GM19324 (cell line): ENCODE data around the gene CCDC88B.
A peak's percentile ranks its signal among the peaks of the same experiment; 100 is the strongest.
"Not testable (repeated sequence)": the region's sequence is repeated elsewhere in the genome, so short reads cannot be mapped to it uniquely, and the experiment has no call there.

Experiments used
- ATAC-seq: cut with Tn5 transposase; IDR thresholded peaks from one replicate; pipeline ENCODE4 v1.9.1; 2021; ENCODE audit warnings: mild to moderate bottlenecking, moderate library complexity; ENCODE audit not compliant: unreplicated experiment, low FRiP score

The CCDC88B gene

DNA sequence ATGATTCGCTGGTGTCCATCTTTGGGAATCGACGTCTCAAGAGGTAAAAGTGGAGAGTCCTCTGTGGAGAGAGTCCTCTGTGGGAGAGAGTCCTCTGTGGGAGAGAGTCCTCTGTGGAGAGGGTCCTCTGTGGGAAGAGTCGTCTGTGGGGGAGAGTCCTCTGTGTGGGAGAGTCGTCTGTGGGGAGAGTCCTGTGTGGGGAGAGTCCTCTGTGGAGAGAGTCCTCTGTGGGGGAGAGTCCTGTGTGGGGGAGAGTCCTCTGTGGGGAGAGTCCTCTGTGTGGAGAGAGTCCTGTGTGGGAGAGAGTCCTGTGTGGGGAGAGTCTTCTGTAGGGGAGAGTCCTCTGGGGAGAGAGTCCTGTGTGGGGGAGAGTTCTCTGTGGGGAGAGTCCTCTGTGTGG, 19.0 kb upstream of the CCDC88B start:
- ATAC-seq = no peak

- no peak for ATAC-seq
Measured at GRCh38 chr11:64321533-64321932, 18.5 kb upstream of the CCDC88B start.

DNA sequence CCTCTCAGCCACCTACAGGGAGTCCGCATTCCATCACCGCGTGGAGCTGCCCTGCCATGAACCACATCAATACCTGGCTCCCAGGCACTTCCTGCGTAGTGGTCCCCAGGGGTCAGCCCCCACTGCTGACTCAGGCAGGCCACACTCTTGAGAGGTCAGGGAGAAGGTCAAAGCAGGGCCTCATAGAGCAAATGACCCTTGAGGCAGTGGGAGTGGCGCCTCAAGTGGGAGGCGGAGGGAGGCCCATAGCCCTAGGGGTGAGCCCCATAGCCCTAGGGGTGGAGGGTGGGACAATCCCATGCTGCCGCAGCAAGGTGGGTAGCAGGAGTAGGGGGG, 17.1 kb upstream of the CCDC88B start:
- ATAC-seq = no peak

GRCh38 chr11:64323373-64323772, 16.6 kb upstream of the CCDC88B start:
- no peak for ATAC-seq

GRCh38 chr11:64323984-64324383, 16.0 kb upstream of the CCDC88B start:
- ATAC-seq = not testable (repeated sequence)

DNA sequence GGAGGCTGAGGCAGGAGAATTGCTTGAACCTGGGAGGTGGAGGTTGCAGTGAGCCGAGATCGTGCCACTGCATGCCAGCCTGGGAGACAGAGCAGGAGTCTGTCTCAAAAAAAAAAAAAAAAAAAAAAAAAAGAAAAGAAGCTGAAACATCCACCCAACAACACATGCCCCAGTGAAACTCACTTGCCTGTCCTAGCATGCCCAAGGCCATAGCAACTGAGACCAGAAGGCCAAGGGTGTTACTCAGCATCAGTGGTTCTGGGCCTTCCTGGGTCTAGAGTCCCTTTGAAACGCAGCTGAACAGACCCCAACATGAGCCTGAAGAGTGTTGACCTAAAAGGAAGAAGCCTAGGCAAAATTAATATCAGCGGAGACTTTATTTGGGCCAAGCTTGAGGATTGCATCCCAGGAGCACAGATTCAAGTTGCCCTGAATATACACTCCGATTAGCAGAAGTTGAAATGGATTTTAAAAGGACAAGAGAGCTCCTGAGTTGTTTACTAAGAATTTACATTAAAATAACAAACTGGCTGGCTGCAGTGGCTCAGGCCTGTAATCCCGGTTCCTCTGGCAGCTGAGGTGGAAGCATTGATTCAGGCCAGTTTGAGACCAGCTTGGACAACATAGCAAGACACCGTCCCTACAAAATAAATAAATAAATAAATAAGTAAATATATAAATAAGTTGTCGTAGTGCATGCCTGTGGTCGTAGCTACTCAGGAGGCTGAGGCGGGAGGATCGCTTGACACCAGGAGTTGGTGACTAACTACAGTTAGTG, 15.1 kb upstream of the CCDC88B start:
- no peak for ATAC-seq

- no peak for ATAC-seq
Measured at GRCh38 chr11:64327375-64327774, 12.6 kb upstream of the CCDC88B start.

- no peak for ATAC-seq
Measured at GRCh38 chr11:64327993-64328392, 12.0 kb upstream of the CCDC88B start.

DNA sequence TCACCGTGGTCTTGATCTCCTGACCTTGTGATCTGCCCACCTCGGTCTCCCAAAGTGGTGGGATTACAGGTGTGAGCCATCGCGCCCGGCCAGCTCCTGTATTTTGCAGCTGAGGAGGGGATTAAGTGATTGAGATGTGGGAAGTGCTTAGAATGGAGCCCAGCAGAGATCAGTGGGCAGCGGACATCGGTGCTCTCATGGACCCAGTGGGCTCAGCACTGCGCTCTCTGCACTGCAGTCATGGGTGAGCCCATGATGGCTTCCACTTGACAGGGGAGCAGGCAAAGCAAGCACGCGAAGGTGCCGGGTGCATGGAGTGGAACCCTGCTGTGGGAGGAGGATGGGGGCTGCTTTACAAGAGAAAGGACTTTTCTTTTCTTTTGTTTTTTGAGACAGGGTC, 9.1 kb upstream of the CCDC88B start:
- no peak for ATAC-seq

DNA sequence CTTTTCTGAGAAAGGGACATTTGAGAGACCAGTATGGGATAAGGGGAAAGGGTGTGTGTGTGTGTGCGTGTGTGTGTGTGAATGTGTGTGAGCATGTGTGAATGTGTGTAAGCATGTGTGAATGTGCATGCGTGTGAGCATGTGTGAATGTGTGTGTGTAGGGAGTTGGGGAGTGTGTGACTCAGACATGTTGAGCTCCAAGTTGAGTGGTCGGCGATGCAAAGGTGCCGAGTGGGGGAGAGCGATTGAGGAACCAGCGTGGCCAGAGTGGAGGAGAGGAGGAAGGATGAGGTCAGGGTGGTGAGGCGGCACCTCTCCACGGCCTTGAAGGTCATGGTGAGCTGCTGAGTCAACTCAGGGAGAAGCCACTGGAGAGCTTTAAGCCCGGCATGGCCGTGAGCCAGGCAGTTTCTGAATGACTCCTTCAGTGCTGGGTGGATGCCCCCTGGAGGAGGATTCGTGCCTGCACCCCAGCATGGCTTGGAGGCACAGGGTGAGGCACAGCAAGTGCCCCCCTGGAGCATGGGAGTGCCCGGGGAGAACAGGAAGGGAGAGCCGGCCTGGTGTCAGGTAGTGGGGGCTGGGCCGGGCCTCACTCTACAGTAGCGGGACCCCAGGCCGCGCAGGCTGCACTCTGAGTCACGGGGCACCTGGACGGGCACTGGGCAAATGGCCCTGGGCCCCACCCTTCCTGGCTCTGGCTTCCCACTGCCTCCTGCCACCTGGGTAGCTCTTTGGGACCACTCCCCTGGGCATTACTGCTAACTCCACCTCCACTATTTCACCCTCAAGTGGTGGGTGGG, 8.2 kb upstream of the CCDC88B start:
- ATAC-seq = peak; percentile 53

- no peak for ATAC-seq
Measured at GRCh38 chr11:64333556-64333955, 6.4 kb upstream of the CCDC88B start.

- peak; percentile 45 for ATAC-seq
Measured at GRCh38 chr11:64334764-64335735, 5.0 kb upstream of the CCDC88B start.

- ATAC-seq = no peak
Measured at GRCh38 chr11:64337538-64338249, 2.3 kb upstream of the CCDC88B start.

- no peak for ATAC-seq
Measured at GRCh38 chr11:64338716-64339115, 1.3 kb upstream of the CCDC88B start.

GRCh38 chr11:64339286-64339685, 718 bp upstream of the CCDC88B start:
- ATAC-seq = no peak

GRCh38 chr11:64340671-64341335, 799 bp downstream of the CCDC88B start:
- peak; percentile 23 for ATAC-seq

DNA sequence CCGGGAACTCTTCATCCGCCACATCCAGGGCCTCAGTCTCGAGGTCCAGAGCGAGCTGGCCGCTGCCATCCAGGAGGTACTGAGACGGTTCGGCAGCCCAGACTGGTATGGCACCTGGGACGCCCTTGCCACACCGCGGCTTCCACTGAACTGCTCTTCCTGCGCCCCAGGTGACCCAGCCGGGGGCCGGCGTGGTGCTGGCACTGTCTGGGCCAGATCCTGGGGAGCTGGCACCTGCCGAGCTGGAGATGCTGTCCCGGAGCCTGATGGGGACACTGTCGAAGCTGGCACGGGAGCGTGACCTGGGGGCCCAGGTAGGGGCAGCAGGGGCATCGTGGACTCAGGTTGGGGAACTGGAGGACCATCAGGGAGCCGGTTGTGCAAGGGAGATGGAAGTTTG, 1.4 kb downstream of the CCDC88B start:
- no peak for ATAC-seq

DNA sequence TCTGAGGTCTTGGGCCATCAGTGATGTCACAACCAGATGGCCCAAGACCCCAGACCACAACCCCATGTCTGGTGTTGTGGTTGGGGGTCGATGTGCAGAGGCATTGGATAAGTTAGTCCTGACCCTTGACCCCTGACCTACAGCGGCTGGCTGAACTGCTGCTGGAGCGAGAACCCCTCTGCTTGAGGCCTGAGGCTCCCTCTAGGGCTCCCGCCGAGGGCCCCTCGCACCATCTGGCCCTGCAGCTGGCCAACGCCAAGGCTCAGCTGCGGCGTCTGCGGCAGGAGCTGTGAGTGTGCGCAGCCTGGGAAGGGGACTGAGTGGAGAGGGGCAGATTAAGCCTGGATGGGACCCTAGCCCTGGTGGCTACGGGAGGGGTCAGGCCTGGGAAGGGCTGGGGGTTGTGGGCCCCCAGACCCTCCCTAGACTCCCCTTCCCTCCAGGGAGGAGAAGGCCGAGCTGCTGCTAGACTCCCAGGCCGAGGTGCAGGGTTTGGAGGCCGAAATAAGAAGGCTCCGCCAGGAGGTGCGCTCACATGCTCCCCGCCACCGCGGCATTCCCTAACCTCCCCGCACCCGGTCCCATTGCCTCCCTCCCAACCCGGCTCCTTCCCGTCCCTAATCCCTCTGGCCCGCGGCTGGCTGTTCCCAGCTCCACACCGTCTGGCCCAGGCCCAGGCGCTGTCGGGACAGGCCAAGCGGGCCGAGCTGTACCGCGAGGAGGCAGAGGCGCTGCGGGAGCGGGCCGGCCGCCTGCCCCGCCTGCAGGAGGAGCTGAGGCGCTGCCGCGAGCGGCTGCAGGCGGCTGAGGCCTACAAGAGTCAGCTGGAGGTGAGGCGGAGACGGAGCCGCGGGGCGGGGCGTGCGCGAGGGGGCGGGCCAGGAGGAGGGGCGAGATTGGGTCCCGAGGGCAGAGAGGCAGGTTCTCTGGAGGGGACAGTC, 2.1 kb downstream of the CCDC88B start:
- no peak for ATAC-seq
